HG03045 (cell line): ENCODE measurements around the gene SH3BP2.

Experiments
- ATAC-seq: cut with Tn5 transposase; IDR thresholded peaks from one replicate; pipeline ENCODE4 v1.9.1; 2021; ENCODE audit warnings: mild to moderate bottlenecking, moderate library complexity; ENCODE audit not compliant: unreplicated experiment

The SH3BP2 gene

DNA sequence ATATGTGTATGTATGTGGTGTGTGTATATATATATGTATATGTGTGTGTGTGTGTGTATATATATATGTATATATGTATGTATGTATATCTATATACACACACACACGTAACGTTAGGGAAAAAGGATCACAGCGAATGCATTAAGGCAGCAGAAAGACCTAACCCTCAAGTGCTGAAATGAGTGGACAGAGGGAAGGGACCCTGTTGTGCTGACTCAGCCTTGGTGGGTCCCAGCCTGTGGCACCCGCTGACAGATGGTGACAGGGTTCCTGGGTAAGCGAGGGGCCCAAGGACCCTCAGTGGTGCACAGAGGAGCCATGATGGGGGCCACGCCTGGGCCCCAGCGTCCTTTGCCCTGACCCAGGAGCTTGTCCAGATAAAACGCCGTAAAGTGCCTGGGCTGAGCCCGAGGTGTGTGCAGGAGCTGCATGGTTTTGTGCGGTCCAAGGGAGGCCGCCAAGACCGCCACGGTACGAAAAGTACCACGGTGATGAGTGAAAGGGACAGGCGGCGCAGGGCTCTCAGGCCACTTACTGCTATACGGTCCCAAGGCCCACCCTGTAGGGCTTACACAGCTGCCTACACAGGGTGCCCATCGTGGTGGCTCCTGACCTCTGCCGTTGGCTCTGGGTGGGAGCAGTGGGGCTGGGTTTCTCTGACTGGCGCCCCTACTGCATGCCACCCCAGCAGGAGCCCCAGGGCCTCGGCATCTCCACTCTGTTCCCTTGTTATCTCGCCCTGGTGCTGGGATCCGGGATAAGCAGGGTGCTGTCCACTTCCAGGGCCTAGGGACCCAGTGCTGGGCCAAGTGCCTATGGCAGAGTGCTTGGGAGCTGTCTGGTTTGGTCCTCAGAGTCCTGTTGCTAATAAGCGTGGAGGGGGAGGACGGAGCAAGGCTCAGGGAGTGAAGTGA, 10.0 kb downstream of the SH3BP2 start:
- no peak for ATAC-seq

GRCh38 chr4:2803624-2804448, 11.0 kb downstream of the SH3BP2 start:
- no peak for ATAC-seq

DNA sequence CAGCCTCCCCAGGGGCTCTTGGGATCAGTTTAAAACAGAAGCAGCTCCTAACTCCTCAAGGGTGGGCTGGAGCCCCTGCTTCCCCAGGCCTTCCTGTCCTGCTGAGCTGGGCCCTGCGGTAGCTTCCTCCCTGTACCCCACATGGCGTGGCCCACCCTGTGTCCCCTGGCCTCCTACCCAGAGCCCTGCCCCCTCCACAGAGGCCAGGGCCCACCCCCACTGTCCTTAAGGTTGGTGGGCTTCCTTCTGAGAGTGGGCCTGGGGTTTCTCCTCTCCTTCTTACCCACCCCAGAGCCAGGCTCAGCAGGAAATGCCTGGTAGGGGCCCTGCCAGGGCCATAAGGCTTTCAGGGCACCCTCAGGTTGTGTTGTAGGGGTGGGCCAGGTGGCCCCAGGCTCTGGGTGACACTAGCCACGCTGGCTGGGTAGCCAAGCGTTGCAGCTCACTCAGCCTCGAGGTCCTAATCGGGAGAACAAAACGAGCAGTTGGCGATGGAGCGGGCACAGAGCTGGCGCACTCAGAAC, 11.6 kb downstream of the SH3BP2 start:
- no peak for ATAC-seq

- no peak for ATAC-seq
These were observed 12.2 kb downstream of the SH3BP2 start for GRCh38 chr4:2804973-2805501.

DNA sequence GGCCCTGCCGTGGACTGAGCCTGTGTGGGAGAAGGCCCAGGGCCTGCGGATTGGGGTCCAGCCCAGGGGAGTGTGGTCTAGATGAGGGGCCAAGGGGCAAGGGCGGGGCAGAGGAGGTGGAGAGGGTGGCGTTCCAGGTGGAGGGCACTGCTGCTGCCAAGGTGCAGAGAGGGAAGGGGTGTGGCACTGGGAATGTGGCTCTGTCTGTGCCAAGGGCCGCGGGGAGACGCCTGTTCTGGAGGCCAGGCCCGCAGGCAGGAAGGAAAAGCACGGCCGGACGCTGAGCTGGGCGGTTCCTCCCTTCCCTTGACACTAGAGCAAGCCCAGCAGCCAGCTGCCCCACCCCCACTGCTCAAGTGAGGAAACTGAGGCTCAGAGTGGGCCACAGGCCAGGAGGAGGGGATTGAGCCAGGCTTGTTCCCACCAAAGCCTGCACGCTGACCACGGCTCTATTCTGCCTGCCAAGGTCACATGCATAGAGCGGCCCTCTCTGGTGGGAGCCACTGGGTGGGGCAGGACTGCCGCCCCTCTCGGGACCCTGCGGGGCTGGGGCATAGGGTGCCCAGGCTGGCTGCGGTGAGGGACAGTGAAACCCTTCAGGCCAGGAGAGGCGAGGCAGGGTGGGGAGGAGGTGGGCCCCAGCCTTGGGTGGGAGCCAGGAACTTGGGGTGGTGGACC, 13.0 kb downstream of the SH3BP2 start:
- ATAC-seq, result no peak

GRCh38 chr4:2806390-2807355, 13.8 kb downstream of the SH3BP2 start:
- ATAC-seq, result no peak

DNA sequence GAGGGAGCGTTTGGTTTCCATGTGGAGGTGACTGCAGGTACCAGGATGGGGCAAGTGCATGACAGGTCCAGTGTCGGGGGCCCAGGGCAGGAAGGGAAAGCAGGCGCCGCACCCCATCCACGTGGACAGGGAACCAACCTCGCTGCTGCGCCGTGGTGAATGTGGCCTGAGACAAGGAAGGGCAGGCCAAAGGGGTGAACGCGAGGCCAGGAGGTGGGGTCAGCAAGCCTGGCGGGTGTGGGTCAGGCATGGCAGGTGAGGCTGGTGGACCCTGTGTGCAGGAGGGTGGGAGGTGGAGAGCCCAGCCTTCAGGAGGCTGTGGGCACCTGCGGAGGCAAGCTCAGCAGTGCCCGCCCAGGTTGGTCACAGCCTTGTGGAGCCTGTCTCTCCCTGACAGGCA, 14.7 kb downstream of the SH3BP2 start:
- no peak for ATAC-seq

- ATAC-seq, result no peak
These were observed 15.1 kb downstream of the SH3BP2 start for GRCh38 chr4:2808001-2808400.

GRCh38 chr4:2809610-2810180, 16.8 kb downstream of the SH3BP2 start:
- ATAC-seq, result no peak

DNA sequence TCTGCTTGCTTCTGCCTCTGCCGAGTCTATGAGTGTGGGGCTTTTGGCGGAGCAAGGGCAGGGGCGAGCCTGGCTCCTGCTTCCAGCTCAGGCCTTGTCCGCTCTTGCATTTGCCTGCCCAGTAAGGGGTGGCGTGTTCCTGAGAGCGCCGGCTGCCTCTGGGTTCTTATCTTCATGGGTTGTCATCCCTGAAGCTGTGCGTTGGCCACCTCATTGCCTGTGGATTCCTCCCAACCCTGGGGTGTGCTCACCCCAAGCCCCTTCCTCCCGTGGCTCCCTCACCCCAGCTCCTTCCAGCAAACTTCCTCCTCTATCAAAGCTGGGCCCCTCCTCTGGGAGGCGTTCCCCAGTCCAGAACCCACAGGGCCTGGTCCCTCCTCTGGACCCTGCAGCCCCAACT, 17.5 kb downstream of the SH3BP2 start:
- no peak for ATAC-seq

- ATAC-seq, result peak; percentile 45
These were observed 19.1 kb downstream of the SH3BP2 start for GRCh38 chr4:2811830-2812611.

- ATAC-seq, result no peak
These were observed 19.9 kb downstream of the SH3BP2 start for GRCh38 chr4:2812612-2813354.

DNA sequence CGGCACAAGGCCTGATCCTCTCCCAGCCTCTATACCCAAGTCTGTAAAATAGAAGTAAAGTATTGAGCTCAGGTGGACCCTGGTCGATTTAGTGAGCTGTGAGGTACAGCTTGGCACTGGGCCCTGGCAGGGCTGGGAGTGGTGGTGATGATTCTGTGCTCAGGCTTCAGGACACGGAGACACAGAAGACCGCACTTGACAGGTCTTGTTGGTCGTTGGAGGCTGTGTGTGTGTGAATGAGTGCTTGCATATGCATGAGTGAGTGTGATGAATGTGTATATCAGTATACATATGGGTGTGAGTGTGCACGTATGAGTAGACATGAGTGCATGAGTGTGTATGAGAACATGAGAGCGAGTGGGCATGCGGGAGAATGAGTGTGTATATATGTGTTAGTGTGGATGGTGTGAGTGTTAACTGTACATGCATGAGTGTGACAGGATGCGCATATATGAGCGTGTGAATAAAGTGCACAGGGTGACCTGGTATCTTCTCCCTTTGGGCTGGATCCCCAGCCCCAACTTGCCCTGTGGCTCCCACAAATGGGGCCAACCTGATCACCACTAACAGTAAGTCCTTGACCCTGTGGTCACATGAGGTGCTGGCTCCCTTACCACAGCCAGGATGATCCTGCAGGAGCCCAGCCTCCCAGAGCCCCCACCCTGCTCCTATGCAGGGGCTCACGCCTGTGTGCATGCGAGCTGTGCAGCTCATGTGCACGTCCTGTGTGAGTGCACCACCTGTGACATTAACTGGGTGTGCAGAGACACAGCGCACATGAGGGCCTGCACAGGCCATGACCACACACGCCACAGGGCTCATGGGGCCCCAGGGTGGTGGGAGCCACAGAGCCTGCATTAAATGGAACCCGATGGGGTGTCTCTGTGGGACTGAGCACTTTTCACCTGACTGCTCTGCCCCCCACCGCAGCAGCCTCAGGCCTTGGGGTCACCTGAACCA, 20.8 kb downstream of the SH3BP2 start:
- no peak for ATAC-seq

GRCh38 chr4:2814627-2815270, 21.9 kb downstream of the SH3BP2 start:
- ATAC-seq, result no peak

GRCh38 chr4:2816401-2816954, 23.6 kb downstream of the SH3BP2 start:
- no peak for ATAC-seq

DNA sequence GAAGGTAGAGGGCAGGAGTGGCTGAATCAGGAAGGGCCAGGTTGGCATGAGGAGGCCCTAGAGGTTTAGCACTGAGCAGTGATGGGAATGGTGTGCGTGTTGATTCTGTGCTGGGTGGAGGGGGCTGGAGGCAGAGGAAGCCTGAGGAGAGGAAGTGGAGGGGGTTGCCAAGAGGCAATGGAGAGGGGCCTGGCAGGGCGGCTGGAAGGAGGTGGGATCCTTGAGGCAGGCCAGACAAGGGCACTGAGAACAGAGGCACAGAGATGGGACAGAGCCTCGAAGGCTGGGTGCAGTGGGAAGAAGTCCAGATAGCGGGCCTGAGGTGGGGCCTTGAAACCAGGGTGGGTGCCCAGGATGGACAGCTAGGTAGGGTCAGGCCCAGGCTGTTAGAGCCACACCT, 24.3 kb downstream of the SH3BP2 start:
- no peak for ATAC-seq
